ENCODE data around the gene ZNF324B. TPM values are rescaled to one million over a fixed set of nuclear protein-coding genes. Genes with fewer than 3 reads are reported as not detected.

Gene ZNF324B
- total and polyA plus RNA-seq, 2 of the 8 experiments (the other 6 are each of a cell fraction or from before 2014, with no cell fraction given), result 2.9 to 6.0 TPM

GRCh38 chr19:58450856-58451357, 515 bp upstream of the ZNF324B start:
- H3K4me2 ChIP-seq (ENCODE audit: insufficient read depth in 1 of 2, low read depth in 2 of 2, low read length in 2 of 2), result peak overlapping the region; percentile 65 to 86
- no peak overlapping the region for H3K56ac ChIP-seq (replicated peaks; ENCODE audit: insufficient read length, low read depth, low read length)
- H3K23me2 ChIP-seq (ENCODE audit: low read depth, low read length), result peaks cover 5% of the 10 kb centered on the region; the same call in 1 of the 2 replicates
- H3K14ac ChIP-seq (ENCODE audit: insufficient read length), result no peak overlapping the region
- H4K5ac ChIP-seq (ENCODE audit: insufficient read length, low read depth, low read length), result no peak overlapping the region
- no peaks in the 10 kb centered on the region for H3K79me1 ChIP-seq (ENCODE audit: low read depth, low read length)
- no peak for DNase-seq (ENCODE audit: low read depth in 1 of 2, low spot score in 2 of 2)
- no peak overlapping the region for H3K18ac ChIP-seq (ENCODE audit: extremely low read depth, low read length)
- H2BK15ac ChIP-seq (ENCODE audit: low read length), result no peak overlapping the region
- H2BK12ac ChIP-seq (ENCODE audit: low read depth, low read length), result no peak overlapping the region
- no peaks in the 10 kb centered on the region for H4K20me1 ChIP-seq (replicated peaks in 1 of 2; ENCODE audit: control insufficient read depth in 1 of 2, insufficient read depth in 2 of 2, low read length in 2 of 2)
- H3K36me3 ChIP-seq (ENCODE audit: control insufficient read depth in 2 of 4, insufficient read depth in 4 of 4, low read length in 3 of 4), result 0 out of 8 replicates have a peak, but pooled peaks cover 0 to under 1% (median 0%) of the 10 kb centered on the region in 4 experiments
- no peak overlapping the region for H3K23ac ChIP-seq (ENCODE audit: insufficient read length)
- 31% methylated on average over 11 of the region's 11 CpGs; no CpG with 5 or more reads in 1 of the 2 experiments for WGBS, 2 experiments (ENCODE audit: extremely low coverage in 1 of 2, insufficient coverage in 1 of 2, insufficient read length in 1 of 2, insufficient replicate concordance in 2 of 2, low coverage in 1 of 2, low lambda C conversion rate in 2 of 2, missing lambda C conversion rate in 1 of 2)
- POLR2A ChIA-PET (ENCODE audit: partially characterized antibody), result interaction anchor here (0.8 to 3.1 kb wide), 8 partner anchors 10 to 448 kb away, joined by 3 to 13 read pairs (median 3); partner anchors contain the start of genes ZNF132, ZNF446, ZNF584 and ZNF606
- H2AFZ ChIP-seq (ENCODE audit: low read length), result peak overlapping the region; percentile 95
- FAIRE-seq, result no peak
- H2BK20ac ChIP-seq (ENCODE audit: low read length), result no peak overlapping the region
- H4K91ac ChIP-seq (replicated peaks; ENCODE audit: insufficient read length, low read length), result no peak overlapping the region
- H3K4me3 ChIP-seq (ENCODE audit: extremely low read depth in 1 of 4, insufficient read depth in 2 of 4, low read depth in 3 of 4, low read length in 4 of 4), result peak overlapping the region; percentile 36 to 81 (median 80)
- TF ChIP-seq HDAC2 (IDR thresholded peaks at IDR 0.05; ENCODE audit: borderline replicate concordance in 1 of 2, low read depth in 2 of 2, low read length in 2 of 2), result 0 out of 4 replicates have a peak, but pooled peaks of 1 of the 2 experiments have one; percentile 8
- no peak for TF ChIP-seq SP4 (IDR thresholded peaks at IDR 0.05; ENCODE audit: low read length)
- no peak for TF ChIP-seq TCF12 (IDR thresholded peaks at IDR 0.05; ENCODE audit: low read depth, low read length)
- no peak overlapping the region for H3K27ac ChIP-seq (ENCODE audit: low read depth, low read length)
- no peak overlapping the region for H4K8ac ChIP-seq (ENCODE audit: extremely low read depth, insufficient read depth, low read length)
- no peak overlapping the region for H2BK120ac ChIP-seq (replicated peaks; ENCODE audit: low read depth, low read length)
- CTCF ChIA-PET (ENCODE audit: partially characterized antibody), result interaction anchor here (0.6 to 1.0 kb wide), 3 partner anchors 12 to 84 kb away, joined by 3 to 4 read pairs (median 3); no protein-coding TSS in a partner anchor
- no peak overlapping the region for H3K4ac ChIP-seq (replicated peaks; ENCODE audit: insufficient read length, low read depth, low read length)
- no peak overlapping the region for H3K9ac ChIP-seq (replicated peaks in 1 of 4; ENCODE audit: extremely low read depth in 1 of 4, low read depth in 3 of 4, low read length in 3 of 4)
- no peaks in the 10 kb centered on the region for H3K4me1 ChIP-seq (replicated peaks in 1 of 4; ENCODE audit: control insufficient read depth in 3 of 4, insufficient read depth in 4 of 4, low read length in 3 of 4)
- H2BK5ac ChIP-seq (ENCODE audit: low read depth, low read length), result no peak overlapping the region
- no peaks in the 10 kb centered on the region for H3K79me2 ChIP-seq (ENCODE audit: control insufficient read depth in 1 of 2, insufficient read depth in 2 of 2, low read length in 2 of 2)
- H3K27me3 ChIP-seq (replicated peaks in 1 of 4; ENCODE audit: control insufficient read depth in 3 of 4, extremely low read depth in 1 of 4, insufficient read depth in 3 of 4, low read length in 3 of 4), result peaks cover 0 to 12% (median 6%) of the 10 kb centered on the region in 4 experiments; a peak in 3 of 7 replicates
- peaks cover 14 to 17% of the 10 kb centered on the region in 2 experiments for H3K9me3 ChIP-seq (ENCODE audit: insufficient read depth in 2 of 2, low read depth in 1 of 2, low read length in 1 of 2)
- H2AK5ac ChIP-seq (ENCODE audit: low read depth, low read length), result no peak overlapping the region

Data from H1 (cell line).